Stimulated activated CD4-positive, alpha-beta T cell treated with anti-CD3 and anti-CD28 coated beads, Interleukin-12 subunit alpha, Interleukin-12 subunit beta, amount 100 ng/mL, for 4 hours (primary cell): ENCODE data around the gene NBPF26.
"Not testable (repeated sequence)": the region's sequence is repeated elsewhere in the genome, so short reads cannot be mapped to it uniquely, and the experiment has no call there.

Source experiments
- DNase-seq: peaks from one replicate; pipeline ENCODE4 v3.0.0-alpha.2; 2020

NBPF26 gene

GRCh38 chr1:120723715-120724402 lies at the start of gene NBPF26:
Gene NBPF26 (plus strand): TSS chr1:120723945.
- peak; percentile 52 for DNase-seq

DNA sequence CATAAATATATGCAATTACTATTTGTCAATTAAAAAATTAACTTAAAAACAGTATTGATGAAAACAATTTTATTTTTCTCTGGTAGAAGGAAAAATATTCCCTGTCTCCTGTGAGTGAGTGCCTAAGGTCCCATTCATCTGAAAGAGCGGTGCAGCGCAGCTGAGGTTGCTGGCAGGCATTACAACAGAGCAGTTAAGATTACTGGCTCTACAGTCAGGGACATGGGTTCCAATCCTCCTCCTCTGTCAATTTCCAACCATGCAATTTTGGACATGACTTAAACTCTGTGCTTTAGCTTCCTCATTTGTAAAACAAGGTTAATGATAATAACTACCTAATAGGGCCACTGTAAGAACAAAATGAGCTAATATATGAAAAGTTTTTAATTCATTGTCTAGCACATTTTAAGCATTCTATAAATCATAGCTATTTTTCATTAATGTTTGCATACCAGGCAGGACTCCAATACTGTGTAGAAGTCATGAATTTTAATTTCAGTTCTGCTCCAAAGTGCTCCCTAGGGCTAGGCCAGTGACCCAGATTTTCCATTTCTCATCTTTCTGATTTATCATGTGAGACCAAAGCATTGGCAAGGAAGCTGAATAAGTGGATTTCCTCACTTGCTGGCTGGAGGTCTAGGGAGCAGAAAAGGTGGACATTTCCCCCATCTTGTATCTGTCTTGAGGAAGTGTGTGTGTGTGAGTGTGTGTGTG lies 43.5 kb upstream of the NBPF26 start:
- not testable (repeated sequence) for DNase-seq

DNA sequence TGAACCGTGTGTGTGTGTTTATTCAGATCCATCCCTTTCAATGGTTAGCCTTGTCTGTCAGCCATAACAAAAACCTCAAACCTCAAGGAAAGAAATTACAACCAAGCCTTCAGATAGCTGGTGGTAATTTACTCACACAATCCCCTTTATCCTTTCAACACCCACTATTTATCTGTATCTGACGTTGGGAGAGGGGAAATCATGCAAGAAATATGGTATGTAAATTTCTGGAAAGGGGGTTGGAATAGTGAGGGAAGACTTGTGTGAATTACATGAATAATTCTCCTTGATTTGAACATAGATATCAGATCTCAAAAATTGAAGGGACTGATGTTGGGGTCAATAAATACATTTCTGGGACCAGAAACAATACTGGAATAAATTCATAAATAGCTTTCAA lies 42.8 kb upstream of the NBPF26 start:
- not testable (repeated sequence) for DNase-seq

DNA sequence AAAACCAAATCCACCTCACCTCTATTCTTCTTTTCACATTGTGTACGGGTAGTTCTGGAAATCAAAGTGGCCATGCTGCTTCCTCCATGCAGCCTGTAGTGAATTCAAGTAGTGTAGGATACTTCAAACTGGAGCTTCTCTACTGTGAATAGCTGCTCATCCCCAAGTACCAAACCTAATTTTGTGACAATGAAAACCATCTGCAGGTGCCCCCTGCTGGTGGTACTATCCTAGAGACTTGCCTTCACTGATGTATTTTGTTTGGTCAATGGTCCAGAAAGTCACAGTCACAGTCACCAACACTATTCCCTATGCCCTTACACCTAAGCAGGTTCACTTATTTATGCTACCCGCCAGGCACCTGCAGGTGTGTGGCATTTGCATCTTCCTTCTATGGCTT lies 39.3 kb upstream of the NBPF26 start:
- not testable (repeated sequence) for DNase-seq

- not testable (repeated sequence) for DNase-seq
Observed at GRCh38 chr1:120685622-120686021, 38.1 kb upstream of the NBPF26 start.

DNA sequence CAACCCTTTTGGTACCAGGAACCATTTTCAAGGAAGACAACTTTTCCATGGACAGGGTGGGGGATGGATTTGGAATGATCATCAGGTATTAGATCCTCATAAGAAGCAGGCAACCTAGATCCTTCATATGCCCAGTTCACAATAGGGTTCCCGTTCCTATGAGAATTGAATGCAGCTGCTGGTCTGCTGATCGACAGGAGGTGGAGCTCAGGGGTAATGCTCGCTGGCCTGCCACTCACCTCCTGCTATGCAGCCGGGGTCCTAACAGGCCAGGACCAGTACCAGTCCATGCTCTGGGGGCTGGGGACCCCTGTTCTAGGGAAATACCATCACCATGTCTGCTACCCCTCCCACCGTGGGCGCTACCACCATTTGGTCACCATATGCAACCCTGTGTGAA lies 36.5 kb upstream of the NBPF26 start:
- not testable (repeated sequence) for DNase-seq

DNA sequence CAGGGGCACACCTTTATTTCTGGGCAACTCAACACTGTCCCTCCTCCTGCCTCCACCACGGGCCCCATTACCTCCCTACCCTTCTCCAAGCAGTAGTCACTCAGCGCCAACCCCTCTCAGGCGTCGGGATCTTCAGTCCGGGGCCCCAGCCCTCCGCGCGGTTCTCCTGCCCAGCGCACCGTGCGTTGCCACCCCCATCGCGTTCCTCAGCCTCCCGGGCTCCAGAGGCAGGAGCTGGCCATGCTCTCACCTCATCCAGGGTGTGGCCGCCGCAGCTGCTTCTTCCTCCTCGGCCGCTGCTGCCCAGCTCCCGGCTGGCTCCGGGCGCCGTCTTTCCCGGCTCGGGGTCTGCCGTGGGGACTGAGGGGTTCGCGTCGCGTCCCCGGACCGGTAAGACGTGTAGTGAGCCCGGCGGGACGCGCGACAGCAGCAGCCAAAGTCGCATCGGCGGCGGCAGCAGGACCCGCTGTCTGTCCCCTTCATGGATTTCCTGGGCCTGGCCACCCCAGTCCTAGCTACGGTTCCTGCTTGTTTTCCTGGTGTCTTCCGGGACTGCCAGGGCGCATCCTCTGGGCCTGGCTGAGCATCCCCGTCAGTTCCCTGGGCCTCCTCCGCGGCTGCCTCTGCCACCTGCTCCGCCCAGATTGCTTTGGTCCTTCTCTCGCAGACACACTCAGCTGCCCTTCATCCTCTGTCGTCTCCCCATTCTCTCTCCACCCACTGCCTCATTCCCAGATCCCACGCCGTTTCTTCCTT lies 22.8 kb upstream of the NBPF26 start:
- DNase-seq, result not testable (repeated sequence)

- not testable (repeated sequence) for DNase-seq
Observed at GRCh38 chr1:120723358-120723714, 409 bp upstream of the NBPF26 start.

DNA sequence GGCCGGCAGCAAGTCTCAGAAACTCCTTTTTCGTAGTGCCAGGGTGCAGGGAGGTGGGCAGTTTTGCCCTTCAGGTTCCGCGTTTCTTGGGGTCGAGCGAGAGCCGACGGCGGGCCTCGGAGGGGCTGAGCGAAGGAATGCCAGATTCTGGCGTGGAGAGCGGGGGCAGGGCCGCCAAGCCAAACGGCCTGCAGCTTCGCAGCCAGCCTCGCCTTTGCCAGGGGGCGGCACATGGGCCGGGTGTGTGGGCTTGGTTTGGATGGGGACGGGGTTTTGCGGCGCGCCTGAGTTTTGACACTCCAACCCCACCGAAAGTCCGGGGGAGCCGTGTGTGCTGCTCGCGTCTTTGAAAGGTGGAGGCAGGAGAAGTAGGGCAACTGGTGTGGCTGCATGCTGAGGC lies 762 bp downstream of the NBPF26 start:
- DNase-seq, result not testable (repeated sequence)

DNA sequence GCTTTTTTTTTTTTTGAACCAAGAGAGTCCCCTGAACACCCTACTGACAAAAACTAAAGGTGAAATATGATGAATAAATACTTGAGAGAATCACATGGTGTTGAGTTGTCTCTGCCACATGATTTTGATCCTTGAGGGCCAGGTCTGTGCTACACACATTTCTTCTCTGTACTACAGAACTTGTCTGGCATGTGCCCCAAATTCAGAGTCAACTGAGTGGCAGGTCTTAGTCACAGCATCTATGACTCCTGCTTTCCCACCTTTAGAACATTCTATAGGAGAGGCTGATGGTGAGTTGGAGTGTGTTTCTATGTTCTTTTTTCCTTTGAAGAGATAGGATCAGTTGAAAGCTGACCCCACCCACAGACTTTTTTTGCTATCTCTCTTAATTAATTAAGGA lies 5.1 kb downstream of the NBPF26 start:
- DNase-seq, result not testable (repeated sequence)

- not testable (repeated sequence) for DNase-seq
Observed at GRCh38 chr1:120769090-120769489, 45.3 kb downstream of the NBPF26 start.

DNA sequence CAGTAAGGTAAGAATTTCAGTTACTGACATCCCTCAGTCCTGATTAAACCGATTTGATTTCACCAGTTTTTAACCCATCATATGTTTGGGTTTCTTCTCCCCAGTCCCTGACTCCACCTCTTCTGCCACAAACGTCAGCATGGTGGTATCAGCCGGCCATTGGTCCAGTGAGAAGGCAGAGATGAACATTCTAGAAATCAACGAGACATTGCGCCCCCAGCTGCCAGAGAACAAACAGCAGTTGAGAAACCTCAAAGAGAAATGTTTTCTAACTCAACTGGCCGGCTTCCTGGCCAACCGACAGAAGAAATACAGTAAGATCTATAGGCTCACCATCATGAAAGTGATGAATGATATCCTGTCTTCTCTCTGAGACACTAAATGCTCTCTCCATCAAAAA lies 81.7 kb downstream of the NBPF26 start:
- DNase-seq, result not testable (repeated sequence)

DNA sequence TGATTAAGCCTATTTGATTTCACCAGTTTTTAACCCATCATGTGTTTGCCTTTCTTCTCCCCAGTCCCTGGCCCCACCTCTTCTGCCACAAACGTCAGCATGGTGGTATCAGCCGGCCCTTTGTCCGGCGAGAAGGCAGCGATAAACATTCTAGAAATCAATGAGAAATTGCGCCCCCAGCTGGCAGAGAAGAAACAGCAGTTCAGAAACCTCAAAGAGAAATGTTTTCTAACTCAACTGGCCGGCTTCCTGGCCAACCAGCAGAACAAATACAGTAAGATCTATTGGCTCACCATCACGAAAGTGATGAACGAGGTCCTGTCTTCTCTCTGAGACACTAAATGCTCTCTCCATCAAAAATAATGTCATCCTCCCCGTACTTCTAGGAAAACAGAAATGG lies 88.1 kb downstream of the NBPF26 start:
- peak; percentile 2 for DNase-seq

GRCh38 chr1:120825051-120825450 lies 101.3 kb downstream of the NBPF26 start:
- not testable (repeated sequence) for DNase-seq

GRCh38 chr1:120826623-120827022 lies 102.9 kb downstream of the NBPF26 start:
- DNase-seq, result not testable (repeated sequence)

GRCh38 chr1:120844186-120844944 lies 120.6 kb downstream of the NBPF26 start:
- peak; percentile 62 for DNase-seq

DNA sequence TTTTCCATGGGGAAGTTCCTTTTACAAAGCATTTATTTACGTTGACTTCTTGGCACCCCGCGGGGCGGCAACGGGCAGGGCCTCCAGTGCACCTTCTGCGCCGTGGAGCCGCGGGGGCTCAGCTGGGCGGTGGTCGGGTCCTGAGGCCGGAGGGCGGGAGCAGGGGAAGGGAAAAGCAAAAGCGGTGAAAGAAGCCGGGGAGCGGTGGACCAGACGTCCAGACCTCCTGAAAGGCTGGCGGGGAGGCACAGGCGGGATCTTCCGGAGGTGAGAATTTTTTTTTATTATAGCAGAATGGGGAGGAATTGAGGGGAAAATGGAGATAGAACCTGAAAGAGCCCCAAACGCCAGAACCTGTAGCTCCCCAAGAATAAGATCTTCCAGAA lies 121.2 kb downstream of the NBPF26 start:
- DNase-seq, result not testable (repeated sequence)

- not testable (repeated sequence) for DNase-seq
Observed at GRCh38 chr1:120849400-120850286, 125.9 kb downstream of the NBPF26 start.

- DNase-seq, result not testable (repeated sequence)
Observed at GRCh38 chr1:120850287-120850536, 126.5 kb downstream of the NBPF26 start.

- DNase-seq, result peak; percentile 59
Observed at GRCh38 chr1:120850537-120851421, 127.0 kb downstream of the NBPF26 start.

DNA sequence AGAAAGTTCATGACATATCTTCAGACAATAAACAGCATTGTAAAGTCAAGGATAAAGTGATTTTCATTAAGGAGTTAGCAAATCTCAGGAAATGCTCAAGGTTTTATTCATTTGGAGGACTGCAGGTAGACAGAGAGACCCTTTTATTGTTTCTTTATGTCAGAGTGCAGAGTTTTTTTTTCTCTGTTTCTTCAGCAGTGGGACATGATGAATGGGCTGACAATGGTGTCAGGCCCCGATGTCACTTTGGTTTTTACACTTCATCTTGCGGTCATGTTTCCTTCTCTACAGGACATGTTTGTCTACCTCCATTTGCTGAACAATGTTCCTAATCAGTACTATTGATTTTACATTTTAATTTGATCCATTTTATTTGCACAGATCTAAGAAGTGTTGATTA lies 134.4 kb downstream of the NBPF26 start:
- DNase-seq, result not testable (repeated sequence)
